ENCODE measurements around the gene SLC35B2. TPM values are rescaled to one million over a fixed set of nuclear protein-coding genes. Genes with fewer than 3 reads are reported as not detected.
A peak's percentile ranks its signal among the peaks of the same experiment; 100 is the strongest.

SLC35B2 gene
- total RNA-seq, 1 donor = 94.1 TPM

DNA sequence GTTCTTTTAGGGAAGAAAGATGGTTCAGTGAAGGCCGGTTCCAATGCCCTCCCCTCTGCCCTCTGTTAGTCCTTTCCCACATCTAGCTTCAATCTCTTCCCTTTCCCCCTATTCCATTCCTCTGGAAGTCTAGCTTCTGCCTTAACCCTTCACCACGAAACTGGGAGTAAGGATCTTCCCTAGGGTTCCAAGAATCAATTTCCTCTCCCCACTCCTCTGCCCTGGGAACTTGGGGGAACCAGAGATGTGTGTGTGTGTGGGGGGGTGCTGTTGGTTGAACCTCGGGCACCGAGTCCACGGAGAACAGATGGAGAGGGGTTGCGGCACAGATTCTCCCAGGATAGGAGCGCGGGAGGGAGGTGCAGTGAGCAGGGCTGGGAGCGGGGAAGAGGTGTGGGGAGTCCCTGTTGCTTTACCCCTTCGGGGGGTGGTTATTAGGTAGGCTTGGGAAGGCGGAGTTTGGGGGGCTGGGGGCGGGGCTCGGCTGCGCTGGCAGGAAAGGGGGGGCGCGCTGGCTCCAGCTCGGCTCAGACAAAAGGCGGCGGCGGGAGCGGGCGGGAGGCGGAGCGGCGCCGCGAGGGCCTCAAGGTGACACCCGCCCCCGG is 12.7 kb upstream of the SLC35B2 start, which contains the start of gene TMEM151B:
Gene TMEM151B (plus strand): TSS at position 530 of the 605 bp plus-strand sequence. CDS start 293 bp downstream, outside the sequence.
- H3K79me2 ChIP-seq (ENCODE audit: insufficient read depth, low read length) = no peaks in the 10 kb centered on the region
- H3K4me3 ChIP-seq (ENCODE audit: insufficient read depth, low read length) = no peak within 1 kb of the TSS
- H3K4me2 ChIP-seq (ENCODE audit: insufficient read depth, low read length) = no peak within 1 kb of the TSS
- H3K27me3 ChIP-seq (ENCODE audit: insufficient read depth, low read length) = peaks cover 45% of the 10 kb centered on the region
- no peak within 1 kb of the TSS for H3K27ac ChIP-seq (ENCODE audit: low read depth, low read length)
- peak; percentile 82 for DNase-seq (ENCODE audit: insufficient read length, low spot score, missing footprints)
- H3K9me3 ChIP-seq (ENCODE audit: low read depth, low read length) = no peaks in the 10 kb centered on the region
- no peaks in the 10 kb centered on the region for H3K36me3 ChIP-seq (ENCODE audit: insufficient read depth, low read length)
- no peak within 1 kb of the TSS for H2AFZ ChIP-seq (ENCODE audit: low read length)
- no peaks in the 10 kb centered on the region for H4K20me1 ChIP-seq (ENCODE audit: insufficient read depth, low read length)
- TF ChIP-seq, protein P1, sequence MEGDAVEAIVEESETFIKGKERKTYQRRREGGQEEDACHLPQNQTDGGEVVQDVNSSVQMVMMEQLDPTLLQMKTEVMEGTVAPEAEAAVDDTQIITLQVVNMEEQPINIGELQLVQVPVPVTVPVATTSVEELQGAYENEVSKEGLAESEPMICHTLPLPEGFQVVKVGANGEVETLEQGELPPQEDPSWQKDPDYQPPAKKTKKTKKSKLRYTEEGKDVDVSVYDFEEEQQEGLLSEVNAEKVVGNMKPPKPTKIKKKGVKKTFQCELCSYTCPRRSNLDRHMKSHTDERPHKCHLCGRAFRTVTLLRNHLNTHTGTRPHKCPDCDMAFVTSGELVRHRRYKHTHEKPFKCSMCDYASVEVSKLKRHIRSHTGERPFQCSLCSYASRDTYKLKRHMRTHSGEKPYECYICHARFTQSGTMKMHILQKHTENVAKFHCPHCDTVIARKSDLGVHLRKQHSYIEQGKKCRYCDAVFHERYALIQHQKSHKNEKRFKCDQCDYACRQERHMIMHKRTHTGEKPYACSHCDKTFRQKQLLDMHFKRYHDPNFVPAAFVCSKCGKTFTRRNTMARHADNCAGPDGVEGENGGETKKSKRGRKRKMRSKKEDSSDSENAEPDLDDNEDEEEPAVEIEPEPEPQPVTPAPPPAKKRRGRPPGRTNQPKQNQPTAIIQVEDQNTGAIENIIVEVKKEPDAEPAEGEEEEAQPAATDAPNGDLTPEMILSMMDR (IDR thresholded peaks at IDR 0.05; ENCODE audit: extremely low read depth, low read depth, low read length) = no peak
- peaks cover under 1% of the 10 kb centered on the region for H3K4me1 ChIP-seq (ENCODE audit: insufficient read depth, low read length)

DNA sequence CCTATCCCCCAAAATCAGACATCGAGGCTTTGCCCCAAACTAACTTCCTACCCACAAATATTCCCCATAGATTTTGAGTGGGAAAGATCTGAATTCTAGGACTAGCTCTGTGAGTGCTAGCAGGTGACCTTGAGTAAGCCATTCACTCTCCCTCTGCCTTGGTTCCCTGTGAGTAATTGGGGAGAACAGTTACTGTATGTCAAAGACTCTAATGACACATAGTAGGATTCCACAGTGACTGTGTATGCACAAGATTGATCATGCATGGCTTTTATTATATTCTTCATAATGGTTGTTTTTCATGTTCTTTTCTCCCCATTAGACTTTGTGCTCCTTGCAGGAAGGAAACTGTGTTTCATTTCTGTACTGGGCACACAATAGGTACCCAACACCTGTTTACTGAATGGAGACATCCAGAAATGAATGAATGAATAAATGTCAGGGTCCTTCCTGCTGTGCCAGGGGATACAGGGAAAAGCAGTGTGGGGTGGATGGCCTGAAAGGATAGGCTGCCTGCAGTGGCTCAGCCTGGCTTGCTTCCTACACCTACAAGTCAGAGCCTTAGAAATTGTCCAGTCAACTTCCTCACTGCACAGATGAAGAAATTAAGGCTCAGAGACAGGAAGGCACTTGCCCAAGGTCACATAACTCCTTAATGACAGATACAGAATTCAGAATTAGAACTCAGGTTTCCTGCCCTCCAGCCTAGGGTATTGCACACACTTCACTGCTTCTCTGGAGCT is 12.0 kb upstream of the SLC35B2 start:
- H3K4me3 ChIP-seq (ENCODE audit: insufficient read depth, low read length) = no peak overlapping the region
- DNase-seq (ENCODE audit: insufficient read length, low spot score, missing footprints) = peak; percentile 82
- peaks cover 7% of the 10 kb centered on the region for H3K4me1 ChIP-seq (ENCODE audit: insufficient read depth, low read length)
- no peak overlapping the region for H2AFZ ChIP-seq (ENCODE audit: low read length)
- H3K27ac ChIP-seq (ENCODE audit: low read depth, low read length) = no peak overlapping the region
- peaks cover 3% of the 10 kb centered on the region for H4K20me1 ChIP-seq (ENCODE audit: insufficient read depth, low read length)
- peaks cover 43% of the 10 kb centered on the region for H3K27me3 ChIP-seq (ENCODE audit: insufficient read depth, low read length)
- H3K79me2 ChIP-seq (ENCODE audit: insufficient read depth, low read length) = peaks cover 2% of the 10 kb centered on the region
- no peak overlapping the region for H3K4me2 ChIP-seq (ENCODE audit: insufficient read depth, low read length)
- TF ChIP-seq, protein P1 (IDR thresholded peaks at IDR 0.05; ENCODE audit: extremely low read depth, low read depth, low read length) = no peak
- H3K36me3 ChIP-seq (ENCODE audit: insufficient read depth, low read length) = no peaks in the 10 kb centered on the region
- H3K9me3 ChIP-seq (ENCODE audit: low read depth, low read length) = no peaks in the 10 kb centered on the region

DNA sequence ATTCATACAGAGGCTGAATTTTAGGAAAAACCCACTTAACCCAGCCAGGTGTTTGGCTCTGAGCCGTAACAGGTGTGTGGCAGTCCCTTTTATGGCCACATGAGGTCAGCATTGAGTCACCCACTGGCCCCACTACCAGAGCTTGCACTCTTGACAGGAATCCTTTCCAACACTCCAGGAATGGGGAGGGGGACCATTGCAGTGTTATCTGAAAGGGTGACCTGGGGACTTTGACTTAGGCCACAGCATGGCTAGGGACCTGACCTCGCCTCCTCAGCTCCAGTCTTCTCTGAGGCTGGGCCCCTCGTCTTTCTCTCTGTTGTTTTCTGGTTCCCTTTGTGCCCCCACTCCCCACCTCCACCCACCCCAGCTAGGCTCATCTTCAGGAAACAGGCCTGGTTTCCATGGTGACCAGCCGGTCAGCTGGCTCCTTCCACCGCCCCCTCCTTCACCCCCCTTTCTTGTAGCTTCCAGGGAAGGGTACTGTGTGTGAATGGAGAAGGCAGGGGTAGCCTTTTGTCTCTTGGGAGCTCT is 10.8 kb upstream of the SLC35B2 start:
- H3K79me2 ChIP-seq (ENCODE audit: insufficient read depth, low read length) = peaks cover 14% of the 10 kb centered on the region
- TF ChIP-seq, protein P1 (IDR thresholded peaks at IDR 0.05; ENCODE audit: extremely low read depth, low read depth, low read length) = peak; percentile 90

DNA sequence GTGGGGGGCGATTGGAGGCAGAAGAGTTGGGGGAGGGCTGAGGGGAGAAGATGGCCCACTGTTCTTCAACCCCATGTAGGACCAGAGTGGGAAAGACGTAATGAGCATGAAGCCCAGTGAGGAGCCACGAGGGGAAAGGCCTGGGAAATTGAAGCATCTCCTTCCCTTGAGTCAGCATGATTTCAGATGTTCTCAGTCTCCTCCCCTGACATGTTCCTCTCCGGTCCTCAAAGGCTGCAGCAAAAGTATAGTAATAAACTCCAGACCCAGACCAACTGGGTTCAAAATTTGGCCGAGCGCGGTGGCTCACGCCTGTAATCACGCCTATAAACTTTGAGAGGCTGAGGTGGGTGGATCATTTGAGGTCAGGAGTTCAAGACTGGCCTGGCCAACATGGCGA is 9.9 kb upstream of the SLC35B2 start:
- peak; percentile 85 for DNase-seq (ENCODE audit: insufficient read length, low spot score, missing footprints)

More for the DNA sequence above, 10.8 kb upstream of the SLC35B2 start:
- Histone ChIP-seq H3K4me1 (ENCODE audit: insufficient read depth, low read length) (peaks cover 15% of the 10 kb centered on the region), H3K4me3 (ENCODE audit: insufficient read depth, low read length) (no peak overlapping the region), H3K27ac (ENCODE audit: low read depth, low read length) (no peak overlapping the region), H2AFZ (ENCODE audit: low read length) (no peak overlapping the region), H3K27me3 (ENCODE audit: insufficient read depth, low read length) (peaks cover 41% of the 10 kb centered on the region), H4K20me1 (ENCODE audit: insufficient read depth, low read length) (peaks cover 8% of the 10 kb centered on the region), H3K4me2 (ENCODE audit: insufficient read depth, low read length) (no peak overlapping the region), H3K9me3 (ENCODE audit: low read depth, low read length) (no peaks in the 10 kb centered on the region), H3K36me3 (ENCODE audit: insufficient read depth, low read length) (no peaks in the 10 kb centered on the region)
- DNase-seq (ENCODE audit: insufficient read length, low spot score, missing footprints) = peak; percentile 93

More for the DNA sequence above, 9.9 kb upstream of the SLC35B2 start:
- no peak overlapping the region for H2AFZ ChIP-seq (ENCODE audit: low read length)
- no peaks in the 10 kb centered on the region for H3K9me3 ChIP-seq (ENCODE audit: low read depth, low read length)
- TF ChIP-seq, protein P1 (IDR thresholded peaks at IDR 0.05; ENCODE audit: extremely low read depth, low read depth, low read length) = no peak
- peaks cover 35% of the 10 kb centered on the region for H3K27me3 ChIP-seq (ENCODE audit: insufficient read depth, low read length)
- no peak overlapping the region for H3K4me2 ChIP-seq (ENCODE audit: insufficient read depth, low read length)
- no peak overlapping the region for H3K4me3 ChIP-seq (ENCODE audit: insufficient read depth, low read length)
- H3K79me2 ChIP-seq (ENCODE audit: insufficient read depth, low read length) = peaks cover 22% of the 10 kb centered on the region
- H4K20me1 ChIP-seq (ENCODE audit: insufficient read depth, low read length) = peaks cover 8% of the 10 kb centered on the region
- no peaks in the 10 kb centered on the region for H3K36me3 ChIP-seq (ENCODE audit: insufficient read depth, low read length)
- peaks cover 15% of the 10 kb centered on the region for H3K4me1 ChIP-seq (ENCODE audit: insufficient read depth, low read length)
- H3K27ac ChIP-seq (ENCODE audit: low read depth, low read length) = no peak overlapping the region

Measured in osteoblast (primary cell).